ENCODE results near the gene APOL3.
"Not testable (repeated sequence)": the region's sequence is repeated elsewhere in the genome, so short reads cannot be mapped to it uniquely, and the experiment has no call there.

The APOL3 gene

GRCh38 chr22:36099561-36099960 is 61.0 kb downstream of the APOL3 start:
- DNase-seq = not testable (repeated sequence)

GRCh38 chr22:36097880-36098279 is 62.7 kb downstream of the APOL3 start:
- no peak for DNase-seq

- DNase-seq = not testable (repeated sequence)
These were observed 69.8 kb downstream of the APOL3 start for GRCh38 chr22:36090772-36091171.

Data from activated CD4-positive, alpha-beta T cell treated with anti-CD3 and anti-CD28 coated beads, Interleukin-2, amount 50 U/mL, for 48 hours (primary cell).